ENCODE data around the gene KCTD2. TPM values are rescaled to one million over a fixed set of nuclear protein-coding genes. Genes with fewer than 3 reads are reported as not detected.
"Not testable (repeated sequence)": the region's sequence is repeated elsewhere in the genome, so short reads cannot be mapped to it uniquely, and the experiment has no call there.

Gene KCTD2
- total RNA-seq, 1 experiment from 2014 or later, result 23.3 TPM

DNA sequence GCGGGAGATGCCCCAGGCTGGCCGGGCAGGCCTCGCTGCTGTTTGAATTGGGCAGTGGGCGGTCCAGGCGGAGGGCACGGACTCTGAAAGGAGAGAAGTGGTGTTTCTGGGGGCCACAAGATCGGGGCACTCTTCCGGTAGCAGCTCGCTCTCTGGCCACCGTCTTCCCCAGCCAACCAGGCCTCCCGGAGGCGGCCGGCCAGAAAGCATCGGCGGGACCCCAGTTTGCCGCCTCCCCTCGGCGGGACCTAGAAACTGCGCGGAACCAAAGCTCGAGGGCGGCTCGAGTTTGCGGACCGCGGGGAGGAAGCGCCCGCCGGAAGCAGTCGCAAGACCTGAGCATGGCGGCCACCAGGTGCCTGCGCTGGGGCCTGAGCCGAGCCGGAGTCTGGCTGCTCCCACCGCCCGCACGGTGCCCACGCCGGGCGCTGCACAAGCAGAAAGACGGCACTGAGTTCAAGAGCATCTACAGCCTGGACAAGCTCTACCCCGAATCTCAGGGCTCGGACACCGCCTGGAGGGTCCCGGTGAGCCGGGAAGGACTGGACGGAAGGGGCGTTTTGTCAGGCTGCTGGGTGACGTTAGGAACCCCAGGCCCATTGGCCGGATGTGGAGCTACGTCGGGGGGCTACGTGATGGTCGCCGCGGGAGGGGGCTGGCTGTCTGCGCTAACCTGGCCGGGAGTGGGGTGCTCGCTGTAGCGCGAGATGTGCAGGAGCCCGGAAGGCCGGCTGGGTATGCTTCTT is 34.5 kb upstream of the KCTD2 start, which contains the start of gene MRPL58:
MRPL58 (plus strand) TSS at position 325 of the 746 bp plus-strand sequence; CDS start at position 342, 17 bp downstream.
- in situ Hi-C loops (cut with HindIII; ENCODE audit: low pct_unique_long_range_greater_than_20kb, low sequenced_read_pairs), result no loop called here
- DNase-seq (ENCODE audit: low read depth, low spot score), result peak; percentile 88

- in situ Hi-C loops (cut with HindIII; ENCODE audit: low pct_unique_long_range_greater_than_20kb, low sequenced_read_pairs), result no loop called here
- DNase-seq (ENCODE audit: low read depth, low spot score), result no peak
Measured at GRCh38 chr17:75013092-75013559, 33.9 kb upstream of the KCTD2 start.

DNA sequence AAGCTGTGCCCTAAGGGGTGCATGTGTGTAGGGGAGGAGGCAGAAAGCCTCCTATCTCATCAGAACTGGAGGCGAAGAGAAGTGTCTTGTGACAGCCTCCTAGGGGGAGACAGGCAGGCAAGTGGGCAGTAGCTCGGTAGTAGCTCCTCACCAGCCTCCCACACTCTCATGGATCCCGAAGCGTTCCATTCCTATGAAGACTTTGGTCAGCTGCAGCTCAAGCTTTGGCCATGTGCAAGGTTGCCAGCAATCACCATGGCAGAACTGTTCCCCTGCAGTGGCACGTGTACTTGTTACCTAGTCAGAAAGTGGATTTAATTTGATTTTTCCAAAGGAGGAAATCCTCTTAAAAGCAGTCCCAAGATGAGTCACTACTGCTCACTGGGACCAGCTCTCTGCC is 27.9 kb upstream of the KCTD2 start:
- in situ Hi-C loops (cut with HindIII; ENCODE audit: low pct_unique_long_range_greater_than_20kb, low sequenced_read_pairs), result no loop called here
- DNase-seq (ENCODE audit: low read depth, low spot score), result no peak

- in situ Hi-C loops (cut with HindIII; ENCODE audit: low pct_unique_long_range_greater_than_20kb, low sequenced_read_pairs), result no loop called here
- DNase-seq (ENCODE audit: low read depth, low spot score), result no peak
Measured at GRCh38 chr17:75019710-75020109, 27.3 kb upstream of the KCTD2 start.

GRCh38 chr17:75020331-75021110 is 26.5 kb upstream of the KCTD2 start:
- in situ Hi-C loops (cut with HindIII; ENCODE audit: low pct_unique_long_range_greater_than_20kb, low sequenced_read_pairs), result no loop called here
- DNase-seq (ENCODE audit: low read depth, low spot score), result no peak

DNA sequence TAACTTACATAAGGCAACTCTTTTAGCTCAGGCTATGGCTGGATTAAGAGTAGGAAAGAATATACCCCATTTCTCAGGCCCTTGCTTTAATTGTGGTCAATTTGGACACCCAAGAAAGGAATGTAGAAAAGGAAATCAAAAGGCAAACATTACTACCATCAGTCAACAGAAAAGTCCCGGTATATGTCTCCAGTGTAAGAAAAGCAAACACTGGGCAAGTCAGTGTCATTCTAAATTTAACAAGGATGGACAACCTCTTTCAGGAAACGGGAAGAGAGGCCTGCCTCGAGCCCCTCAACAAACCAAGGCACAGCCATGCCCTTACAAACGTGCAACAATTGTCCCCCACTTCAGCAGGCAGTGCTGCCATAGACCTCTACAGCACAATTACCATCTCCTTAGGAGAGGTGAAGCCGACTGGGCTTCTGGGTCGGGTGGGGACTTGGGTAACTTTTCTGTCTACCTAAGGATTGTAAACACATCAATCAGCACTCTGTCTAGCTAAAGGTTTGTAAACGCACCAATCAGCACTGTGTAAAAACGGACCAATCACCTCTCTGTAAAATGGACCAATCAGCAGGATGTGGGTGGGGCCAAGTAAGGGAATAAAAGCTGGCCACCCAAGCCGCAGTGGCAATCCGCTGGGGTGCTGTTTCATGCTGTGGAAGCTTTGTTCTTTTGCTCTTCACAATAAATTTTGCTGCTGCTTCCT is 22.2 kb upstream of the KCTD2 start:
- in situ Hi-C loops (cut with HindIII; ENCODE audit: low pct_unique_long_range_greater_than_20kb, low sequenced_read_pairs), result no loop called here
- DNase-seq (ENCODE audit: low read depth, low spot score), result no peak

GRCh38 chr17:75025398-75025734 is 21.7 kb upstream of the KCTD2 start:
- DNase-seq (ENCODE audit: low read depth, low spot score); in situ Hi-C loops (cut with HindIII; ENCODE audit: low pct_unique_long_range_greater_than_20kb, low sequenced_read_pairs): not testable (repeated sequence)

DNA sequence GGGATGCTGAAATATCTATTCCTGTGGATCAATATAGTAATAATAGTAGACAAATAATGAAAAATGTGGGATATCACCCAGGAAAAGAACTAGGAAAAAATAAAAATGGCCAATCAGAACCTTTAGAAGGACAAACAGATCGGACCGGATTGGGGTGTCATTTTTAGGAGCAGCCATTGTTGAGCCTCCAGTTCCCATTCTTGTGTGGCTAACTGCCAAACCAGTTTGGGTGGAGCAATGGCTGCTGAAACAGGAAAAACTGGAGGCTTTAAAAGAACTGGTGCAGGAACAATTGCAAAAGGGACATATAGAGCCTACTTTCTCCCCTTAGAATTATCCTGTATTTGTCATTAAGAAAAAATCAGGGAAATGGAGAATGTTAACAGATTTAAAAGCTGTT is 20.4 kb upstream of the KCTD2 start:
- in situ Hi-C loops (cut with HindIII; ENCODE audit: low pct_unique_long_range_greater_than_20kb, low sequenced_read_pairs); DNase-seq (ENCODE audit: low read depth, low spot score): not testable (repeated sequence)

DNA sequence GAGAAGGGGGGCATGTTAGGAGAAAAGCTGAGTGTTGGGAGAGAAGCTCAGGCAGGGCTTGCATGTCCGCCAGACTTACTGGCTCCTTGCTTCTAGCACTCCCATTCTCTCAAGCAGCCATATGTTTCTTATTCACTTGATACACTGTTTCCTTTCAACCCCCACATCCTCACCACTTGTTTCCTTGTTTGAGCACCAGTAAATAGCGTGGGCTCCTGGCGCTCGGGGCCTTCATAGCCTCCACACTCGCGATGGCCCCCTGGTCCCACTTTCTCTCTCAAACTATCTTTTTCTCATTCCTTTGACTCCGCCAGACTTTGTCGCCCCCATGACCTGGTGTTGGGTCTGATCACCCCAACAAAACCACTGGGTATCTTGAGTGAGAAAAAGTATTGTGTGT is 16.9 kb upstream of the KCTD2 start:
- in situ Hi-C loops (cut with HindIII; ENCODE audit: low pct_unique_long_range_greater_than_20kb, low sequenced_read_pairs), result no loop called here
- DNase-seq (ENCODE audit: low read depth, low spot score), result no peak

DNA sequence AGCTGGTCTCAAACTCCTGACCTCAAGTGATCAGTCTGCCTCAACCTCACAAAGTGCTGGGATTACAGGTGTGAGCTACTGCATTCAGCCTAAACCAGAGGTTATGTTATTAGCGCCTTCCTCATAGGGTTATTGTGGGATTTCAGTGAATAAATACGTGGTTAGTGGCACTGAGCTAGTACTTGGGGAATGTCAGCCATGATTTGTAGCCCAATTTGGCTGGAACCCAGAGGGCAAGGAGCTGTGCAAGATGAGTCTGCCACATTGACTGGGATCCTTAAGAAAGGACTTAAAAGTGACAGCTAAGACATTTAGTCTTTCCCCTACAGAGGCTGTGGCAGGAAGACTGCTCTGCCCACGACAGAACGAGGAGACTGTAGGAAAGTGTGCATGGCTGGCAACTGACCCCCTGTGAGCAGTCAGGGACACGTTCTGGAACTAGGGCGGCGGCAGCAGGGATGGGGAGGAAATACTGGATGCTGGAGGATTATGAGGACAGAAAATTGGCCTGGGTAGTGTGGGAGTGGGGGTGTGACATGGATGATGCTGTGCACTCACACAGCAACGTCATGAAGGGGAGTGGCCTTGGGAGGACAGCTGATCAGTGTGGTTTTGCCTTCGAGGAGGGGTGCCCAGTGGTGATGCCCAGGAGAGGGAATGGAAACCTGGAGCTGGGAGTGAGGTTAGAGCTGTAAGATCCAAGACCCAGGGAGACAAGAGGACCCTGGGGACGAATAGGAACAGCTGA is 14.9 kb upstream of the KCTD2 start:
- in situ Hi-C loops (cut with HindIII; ENCODE audit: low pct_unique_long_range_greater_than_20kb, low sequenced_read_pairs), result no loop called here
- peak; percentile 89 for DNase-seq (ENCODE audit: low read depth, low spot score)

DNA sequence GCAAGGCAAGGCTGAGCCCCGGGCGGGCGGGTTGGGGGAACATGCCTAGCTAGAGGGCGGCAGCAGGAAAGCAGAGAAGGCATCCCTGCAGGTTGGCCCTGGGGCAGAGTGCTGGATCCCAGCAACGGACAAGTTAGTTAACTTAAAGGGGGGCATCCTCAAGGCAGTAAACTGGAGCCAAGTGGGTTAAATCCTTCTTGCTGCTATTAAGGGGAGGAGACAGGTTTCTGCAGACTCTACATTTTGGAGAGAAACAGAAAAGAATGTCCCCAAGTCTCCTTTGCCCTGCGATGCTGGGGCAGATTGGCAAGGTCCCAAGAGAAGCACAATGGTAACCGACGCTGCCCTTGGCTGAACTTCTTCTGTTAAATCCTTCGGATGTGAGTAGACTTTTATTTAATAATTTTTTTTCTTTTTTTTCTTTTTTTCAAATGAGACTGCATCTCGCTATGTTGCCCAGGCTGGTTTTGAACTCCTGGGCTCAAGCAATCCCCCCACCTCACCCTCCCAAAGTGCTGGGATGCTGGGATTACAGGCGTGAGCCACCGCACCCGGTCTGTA is 14.2 kb upstream of the KCTD2 start:
- peak; percentile 30 for DNase-seq (ENCODE audit: low read depth, low spot score)
- in situ Hi-C loops (cut with HindIII; ENCODE audit: low pct_unique_long_range_greater_than_20kb, low sequenced_read_pairs), result no loop called here

GRCh38 chr17:75033346-75034235 is 13.4 kb upstream of the KCTD2 start:
- peak; percentile 99 for DNase-seq (ENCODE audit: low read depth, low spot score)
- in situ Hi-C loops (cut with HindIII; ENCODE audit: low pct_unique_long_range_greater_than_20kb, low sequenced_read_pairs), result no loop called here

- peak; percentile 98 for DNase-seq (ENCODE audit: low read depth, low spot score)
- in situ Hi-C loops (cut with HindIII; ENCODE audit: low pct_unique_long_range_greater_than_20kb, low sequenced_read_pairs), result no loop called here
Measured at GRCh38 chr17:75034236-75034908, 12.7 kb upstream of the KCTD2 start.

GRCh38 chr17:75036643-75037268 is 10.3 kb upstream of the KCTD2 start:
- in situ Hi-C loops (cut with HindIII; ENCODE audit: low pct_unique_long_range_greater_than_20kb, low sequenced_read_pairs), result no loop called here
- DNase-seq (ENCODE audit: low read depth, low spot score), result no peak

DNA sequence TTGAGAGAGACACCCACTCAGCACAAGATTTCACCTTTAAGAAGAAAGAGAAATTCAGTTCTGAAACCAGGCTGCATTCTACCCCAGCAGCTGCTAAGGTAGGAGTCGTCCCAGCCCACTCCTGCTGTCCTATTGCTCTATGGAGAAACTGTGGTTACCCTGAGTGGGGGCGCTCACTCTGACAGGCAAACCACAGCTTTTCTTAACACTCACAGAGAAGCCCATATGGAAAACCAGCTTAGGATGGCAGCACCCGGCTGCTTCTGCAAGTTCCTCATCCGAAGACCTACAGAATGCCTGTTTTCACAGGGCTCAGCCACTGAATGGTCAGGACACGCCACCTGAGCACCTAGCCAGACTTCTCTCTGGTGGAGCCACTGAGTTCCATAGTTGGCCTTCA is 7.8 kb upstream of the KCTD2 start:
- no peak for DNase-seq (ENCODE audit: low read depth, low spot score)
- in situ Hi-C loops (cut with HindIII; ENCODE audit: low pct_unique_long_range_greater_than_20kb, low sequenced_read_pairs), result no loop called here
